NCI-H1436 treated with DMSO at 0.1 percent for 48 hours (cell line): ENCODE results near the gene ARL5C.
"Not testable (repeated sequence)": the region's sequence is repeated elsewhere in the genome, so short reads cannot be mapped to it uniquely, and the experiment has no call there.

Experiments used
- DNase-seq: peaks from one replicate; lab custom pipeline; 2025; lab: John Stamatoyannopoulos, UW

Gene ARL5C

GRCh38 chr17:39141294-39141693, 24.7 kb downstream of the ARL5C start:
- no peak for DNase-seq

DNA sequence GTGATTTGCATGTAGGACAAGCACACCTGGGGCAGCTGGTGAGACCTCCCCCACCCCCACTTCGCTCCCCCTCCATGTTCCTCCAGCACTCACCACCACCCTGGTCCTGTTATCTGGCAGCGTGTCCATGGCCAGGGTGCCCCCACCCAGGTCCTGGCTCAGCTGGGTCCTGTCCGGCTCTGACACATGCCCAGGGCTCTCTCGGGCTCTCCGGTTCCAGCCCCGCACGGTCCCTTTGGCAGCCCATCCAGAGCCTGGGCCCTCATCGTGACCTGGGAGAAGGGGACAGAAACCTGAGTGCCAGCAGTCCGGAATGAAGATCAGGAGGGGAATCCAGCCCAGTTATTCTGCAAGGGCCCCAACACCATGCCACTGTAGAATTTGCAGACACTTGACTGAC, 26.4 kb downstream of the ARL5C start:
- DNase-seq: no peak

- DNase-seq: no peak
Measured at GRCh38 chr17:39139161-39139511, 26.8 kb downstream of the ARL5C start.

DNA sequence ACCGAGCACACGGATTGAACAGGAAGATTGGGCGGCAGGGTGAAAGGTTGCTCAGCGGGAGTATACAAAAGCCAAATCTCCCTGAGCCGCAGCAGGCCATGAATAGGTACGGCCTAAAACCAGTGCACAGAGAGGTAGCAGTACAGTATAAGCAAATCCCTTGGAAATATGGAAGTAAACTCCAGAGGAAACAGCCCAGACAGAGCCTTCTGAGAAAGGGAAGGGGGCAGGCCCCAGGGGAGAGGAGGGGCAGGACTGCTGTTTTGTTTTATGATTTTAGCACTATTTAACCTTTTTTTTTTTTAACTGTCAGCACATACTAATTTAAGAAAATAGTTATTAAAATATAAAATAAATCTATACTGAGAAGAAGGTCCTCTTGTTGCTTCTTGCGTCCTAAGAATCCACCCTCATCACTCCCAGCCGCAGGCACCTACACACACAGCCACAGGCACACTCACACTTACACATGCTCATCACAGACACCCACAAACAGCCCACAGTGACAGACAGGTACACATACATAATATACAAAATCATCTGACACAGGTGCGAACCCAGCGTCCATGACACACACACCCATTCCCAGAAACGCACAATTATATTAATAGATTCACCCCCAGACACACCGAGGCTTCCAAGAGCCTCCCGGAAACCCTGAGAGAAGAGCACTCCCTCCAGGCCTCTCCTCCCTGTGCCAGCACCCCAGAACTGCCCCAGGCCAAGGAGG, 27.4 kb downstream of the ARL5C start:
- DNase-seq: no peak

DNA sequence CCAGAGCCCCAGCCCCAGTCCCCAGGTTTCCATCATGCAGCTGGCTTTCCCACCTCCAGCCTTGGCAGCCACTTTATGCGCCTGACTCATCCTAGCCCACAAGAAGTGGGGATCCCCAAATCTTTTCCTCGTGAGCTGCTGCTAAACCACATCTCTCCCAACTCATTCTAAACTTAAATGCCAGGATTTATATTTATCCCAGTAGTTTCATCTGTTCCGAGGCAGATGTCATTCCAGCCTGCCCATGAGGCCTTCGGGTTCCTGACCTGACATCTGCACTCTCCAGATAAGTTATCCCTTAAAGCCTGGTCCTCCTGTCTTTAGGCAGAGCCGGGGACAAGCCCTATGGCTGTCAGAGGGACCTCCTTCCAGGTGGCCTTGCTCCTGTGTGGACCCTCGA, 31.1 kb downstream of the ARL5C start:
- no peak for DNase-seq

DNA sequence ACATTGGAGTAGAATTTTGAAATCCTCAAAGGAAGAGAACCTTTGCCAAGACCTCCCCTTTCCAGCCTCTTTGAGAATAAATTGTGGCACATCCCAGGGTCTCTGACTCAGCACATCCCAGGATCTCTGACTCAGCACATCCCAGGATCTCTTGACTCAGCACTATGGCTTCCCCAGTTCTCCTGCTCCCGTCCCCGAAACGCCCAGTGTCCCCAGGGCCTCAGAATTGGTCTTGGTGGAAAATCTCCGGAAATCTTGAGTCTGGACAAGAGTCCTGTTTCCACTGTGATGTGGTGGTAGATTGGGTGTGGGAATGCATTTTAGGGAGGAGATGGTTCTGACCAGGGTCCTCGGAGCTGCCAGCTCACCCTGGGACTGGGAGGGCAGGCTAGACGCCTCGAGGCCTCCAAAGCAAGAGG, 33.8 kb downstream of the ARL5C start:
- DNase-seq: no peak

DNA sequence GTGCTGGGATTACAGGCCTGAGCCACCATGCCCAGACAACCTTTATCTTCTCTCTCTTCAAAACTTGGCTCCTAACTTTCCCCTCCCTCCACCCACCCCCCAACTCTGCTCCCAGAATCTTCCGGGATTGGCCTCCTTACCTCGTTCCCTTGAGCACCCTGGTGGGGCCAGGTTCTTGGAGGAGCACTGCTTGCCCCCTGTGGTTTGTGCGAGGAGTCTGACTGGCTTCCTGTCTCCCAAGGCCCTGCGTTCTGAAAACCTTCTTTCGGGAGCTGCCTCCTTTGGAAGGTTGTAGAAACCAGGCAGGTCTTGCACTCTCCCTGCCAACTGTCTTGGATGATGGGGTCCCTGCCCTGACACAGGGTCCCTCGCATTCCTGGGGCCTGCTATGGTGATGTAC, 34.3 kb downstream of the ARL5C start:
- no peak for DNase-seq

DNA sequence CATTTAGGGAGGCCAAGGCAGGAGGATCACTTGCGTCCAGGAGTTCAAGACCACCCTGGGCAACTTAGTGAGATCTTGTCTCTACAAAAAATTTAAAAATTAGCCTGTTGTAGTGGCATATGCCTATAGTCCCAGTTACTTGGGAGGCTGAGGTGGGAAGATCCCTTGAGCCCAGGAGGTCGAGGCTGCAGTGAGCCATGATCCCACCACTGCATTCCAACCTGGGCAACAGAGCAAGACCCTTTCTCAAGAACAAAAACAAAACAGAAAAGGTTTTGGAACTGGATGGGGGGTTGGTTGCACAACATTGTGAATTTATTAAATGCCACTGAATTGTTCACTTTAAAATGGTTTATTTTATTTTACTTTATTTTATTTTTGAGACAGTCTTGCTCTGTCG, 35.8 kb downstream of the ARL5C start:
- DNase-seq: no peak

- not testable (repeated sequence) for DNase-seq
Measured at GRCh38 chr17:39129544-39129943, 36.4 kb downstream of the ARL5C start.

- no peak for DNase-seq
Measured at GRCh38 chr17:39126436-39126835, 39.5 kb downstream of the ARL5C start.

DNA sequence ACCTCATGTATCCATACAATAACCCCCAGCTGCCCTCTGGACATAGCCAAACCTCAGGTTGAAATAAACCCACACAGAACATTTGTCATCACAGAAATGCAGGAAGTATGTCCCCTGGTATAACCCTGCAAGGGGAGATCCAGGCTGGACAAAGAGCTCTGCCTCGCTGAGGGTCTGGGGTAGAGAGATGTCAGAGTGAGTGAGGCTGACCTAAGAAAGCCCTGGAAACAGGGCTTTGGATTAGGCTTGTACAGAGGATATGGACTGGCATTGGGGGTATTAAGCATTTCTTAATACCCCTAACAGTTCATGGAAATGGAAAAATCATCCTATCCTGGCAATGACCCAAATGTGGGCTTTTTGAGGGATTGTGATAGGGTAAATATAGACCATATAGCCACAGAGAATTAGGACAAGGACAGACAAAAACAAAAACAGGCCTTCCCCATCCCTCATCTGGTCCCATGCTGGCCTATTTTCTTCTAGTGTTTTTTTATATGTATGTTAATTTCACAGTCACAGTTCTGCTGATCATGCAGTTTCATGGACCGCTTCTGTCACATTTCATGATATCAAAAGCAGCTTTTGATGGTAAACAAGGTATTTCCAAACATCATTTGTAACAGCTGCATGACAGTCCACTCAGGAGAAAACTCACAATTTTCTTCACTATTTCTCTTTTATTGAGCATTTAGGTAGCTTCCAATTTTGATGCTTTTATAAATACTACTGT, 40.7 kb downstream of the ARL5C start:
- DNase-seq: no peak

- no peak for DNase-seq
Measured at GRCh38 chr17:39123627-39124026, 42.3 kb downstream of the ARL5C start.

DNA sequence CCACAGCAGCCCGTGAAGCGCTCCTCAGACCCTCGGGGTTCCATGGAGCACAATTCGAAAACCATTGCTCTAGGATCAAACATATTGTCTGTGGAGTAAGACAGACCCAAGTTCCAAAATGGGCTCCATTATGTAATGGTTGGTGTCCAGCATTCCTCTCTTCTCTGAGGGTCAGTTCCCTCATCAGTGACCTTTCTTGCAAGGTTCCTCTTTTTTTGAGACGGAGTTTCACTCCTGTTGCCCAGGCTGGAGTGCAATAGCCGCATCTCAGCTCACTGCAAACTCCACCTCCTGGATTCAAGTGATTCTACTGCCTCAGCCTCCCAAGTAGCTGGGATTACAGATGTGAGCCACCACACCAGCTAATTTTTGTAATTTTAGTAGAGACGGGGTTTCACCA, 43.0 kb downstream of the ARL5C start:
- DNase-seq: no peak

- DNase-seq: not testable (repeated sequence)
Measured at GRCh38 chr17:39121919-39122318, 44.0 kb downstream of the ARL5C start.

- DNase-seq: no peak
Measured at GRCh38 chr17:39118674-39119419, 47.1 kb downstream of the ARL5C start.

GRCh38 chr17:39116224-39116623, 49.7 kb downstream of the ARL5C start:
- no peak for DNase-seq

DNA sequence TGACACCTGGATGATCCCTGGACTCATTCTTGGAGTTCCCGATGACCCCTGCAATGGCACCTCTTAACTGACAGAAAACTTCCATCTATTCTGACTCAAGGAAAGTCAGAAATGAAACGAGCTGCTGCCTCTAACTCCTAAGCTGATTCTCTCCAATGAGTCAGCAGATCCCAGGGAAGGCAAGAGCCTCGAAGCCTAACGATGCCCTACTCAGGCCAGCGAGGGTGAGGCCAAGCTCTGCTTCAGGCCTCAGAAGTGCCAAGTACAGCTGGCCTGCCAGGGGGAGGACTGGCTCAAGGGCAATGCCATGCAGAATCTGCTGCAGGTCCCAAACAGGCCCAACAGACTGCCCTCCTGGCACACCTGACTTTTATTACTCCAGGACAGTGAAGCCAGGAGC, 50.8 kb downstream of the ARL5C start:
- DNase-seq: no peak

DNA sequence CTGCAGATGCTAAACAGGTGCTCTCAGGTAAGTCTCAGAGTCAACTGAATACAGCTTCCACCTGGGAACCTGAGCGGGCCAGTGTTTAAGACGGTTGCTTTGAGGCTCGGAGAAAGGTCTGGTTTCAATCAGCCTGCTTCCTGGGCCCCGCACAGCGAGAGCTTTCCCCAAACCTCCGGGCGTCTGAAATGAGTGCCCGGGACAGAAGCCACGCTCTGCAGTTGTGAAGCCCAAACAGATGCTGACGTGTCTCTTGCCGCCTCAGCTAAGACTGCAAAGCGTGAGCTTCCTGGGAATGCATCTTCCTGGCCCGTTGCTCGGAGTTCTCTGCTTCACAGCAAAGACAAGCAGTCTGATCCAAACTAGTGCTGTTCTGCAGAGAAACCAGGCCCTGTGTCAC, 51.2 kb downstream of the ARL5C start:
- no peak for DNase-seq

GRCh38 chr17:39113871-39114270, 52.1 kb downstream of the ARL5C start:
- no peak for DNase-seq

GRCh38 chr17:39110435-39111136, 55.4 kb downstream of the ARL5C start:
- no peak for DNase-seq

DNA sequence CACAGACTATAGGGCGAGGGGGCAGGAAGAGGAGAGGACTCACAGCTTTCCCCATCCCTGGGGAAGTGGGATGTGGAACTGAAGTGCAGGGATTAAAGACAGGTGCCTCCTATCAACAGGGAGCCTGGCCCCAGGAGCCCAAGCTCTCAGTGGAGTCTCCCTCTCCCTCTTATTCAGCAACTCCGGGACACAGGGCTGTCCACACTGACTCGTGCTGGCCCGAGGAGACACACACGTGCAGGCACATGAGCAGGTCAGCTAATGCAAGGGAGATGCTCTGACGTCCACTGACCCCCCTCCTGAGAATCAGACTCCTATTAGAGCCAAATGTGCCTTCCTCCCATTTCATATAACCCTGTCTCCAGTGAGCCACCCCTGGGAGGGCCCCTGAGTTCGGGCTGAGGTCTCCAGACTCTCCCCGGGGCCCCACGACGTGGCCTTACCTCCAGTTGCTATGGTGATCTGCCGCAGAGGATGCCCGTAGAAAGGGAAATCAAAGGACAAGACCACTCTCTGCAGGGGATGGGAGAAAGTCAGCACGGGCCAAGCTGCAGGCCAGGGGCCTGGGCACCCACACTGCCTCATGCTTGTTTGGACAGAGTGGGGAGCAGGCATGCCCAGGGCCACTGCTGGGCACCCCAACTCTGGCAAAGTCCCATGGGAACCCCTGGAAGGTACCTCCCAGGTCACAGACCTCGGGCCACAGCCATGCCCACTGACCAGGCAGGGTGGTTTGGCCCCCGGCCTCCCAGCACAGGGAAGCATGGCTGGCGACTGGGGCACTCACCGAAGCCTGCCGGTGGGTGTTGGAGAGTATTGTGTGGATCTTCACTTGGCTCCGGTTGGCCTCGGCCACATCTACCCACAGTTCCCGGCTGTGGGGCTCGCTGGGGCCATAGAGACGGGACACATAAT, 57.2 kb downstream of the ARL5C start:
- no peak for DNase-seq
